ENCODE measurements around the gene BBIP1. TPM values are rescaled to one million over a fixed set of nuclear protein-coding genes. Genes with fewer than 3 reads are reported as not detected.

BBIP1 gene
- total RNA-seq, 1 experiment from 2014 or later: 16.7 TPM

GRCh38 chr10:110963162-110963561, 44.2 kb upstream of the BBIP1 start:
- POLR2A ChIA-PET: no interaction called here
- Mint-ChIP-seq H3K36me3 (ENCODE audit: insufficient read depth, unreplicated experiment) (no peaks in the 10 kb centered on the region), H3K4me1 (ENCODE audit: low read depth, unreplicated experiment) (no peaks in the 10 kb centered on the region), H3K27ac (ENCODE audit: unreplicated experiment) (no peak overlapping the region), H3K9me3 (ENCODE audit: unreplicated experiment) (no peaks in the 10 kb centered on the region), H3K27me3 (ENCODE audit: insufficient read depth, unreplicated experiment) (no peaks in the 10 kb centered on the region), H3K4me3 (ENCODE audit: unreplicated experiment) (no peak overlapping the region)
- no peaks in the 10 kb centered on the region for H3K27me3 ChIP-seq (replicated peaks; ENCODE audit: control insufficient read depth, insufficient read depth, low read length)
- no peak for TF ChIP-seq CTCF (IDR thresholded peaks at IDR 0.05; ENCODE audit: insufficient read depth in 1 of 2, low read depth in 1 of 2, low read length in 1 of 2, severe bottlenecking in 1 of 2, unreplicated experiment in 1 of 2)
- no peak overlapping the region for H3K4me3 ChIP-seq (ENCODE audit: low read depth, low read length)
- BruUV-seq (replicated peaks): no TSS peak
- no peaks in the 10 kb centered on the region for H3K36me3 ChIP-seq (ENCODE audit: control insufficient read depth, insufficient read depth, low read length)
- no peak for DNase-seq
- CTCF ChIA-PET: no interaction called here
- no peaks in the 10 kb centered on the region for H3K9me3 ChIP-seq
- H3K4me1 ChIP-seq: no peaks in the 10 kb centered on the region
- intact Hi-C loops (cut with micrococcal nuclease; ENCODE audit: unreplicated experiment): no loop called here

GRCh38 chr10:110962443-110962842, 43.5 kb upstream of the BBIP1 start:
- Mint-ChIP-seq H3K4me1 (ENCODE audit: low read depth, unreplicated experiment) (no peaks in the 10 kb centered on the region), H3K9me3 (ENCODE audit: unreplicated experiment) (no peaks in the 10 kb centered on the region), H3K27ac (ENCODE audit: unreplicated experiment) (no peak overlapping the region), H3K36me3 (ENCODE audit: insufficient read depth, unreplicated experiment) (no peaks in the 10 kb centered on the region), H3K4me3 (ENCODE audit: unreplicated experiment) (no peak overlapping the region), H3K27me3 (ENCODE audit: insufficient read depth, unreplicated experiment) (no peaks in the 10 kb centered on the region)
- CTCF ChIA-PET: no interaction called here
- H3K36me3 ChIP-seq (ENCODE audit: control insufficient read depth, insufficient read depth, low read length): no peaks in the 10 kb centered on the region
- H3K9me3 ChIP-seq: no peaks in the 10 kb centered on the region
- H3K27me3 ChIP-seq (replicated peaks; ENCODE audit: control insufficient read depth, insufficient read depth, low read length): no peaks in the 10 kb centered on the region
- no peak for DNase-seq
- intact Hi-C loops (cut with micrococcal nuclease; ENCODE audit: unreplicated experiment): no loop called here
- BruUV-seq (replicated peaks): no TSS peak
- POLR2A ChIA-PET: no interaction called here
- no peaks in the 10 kb centered on the region for H3K4me1 ChIP-seq
- no peak for TF ChIP-seq CTCF (IDR thresholded peaks at IDR 0.05; ENCODE audit: insufficient read depth in 1 of 2, low read depth in 1 of 2, low read length in 1 of 2, severe bottlenecking in 1 of 2, unreplicated experiment in 1 of 2)
- no peak overlapping the region for H3K4me3 ChIP-seq (ENCODE audit: low read depth, low read length)

GRCh38 chr10:110960333-110960712, 41.3 kb upstream of the BBIP1 start:
- no peaks in the 10 kb centered on the region for H3K4me1 ChIP-seq
- H3K9me3 ChIP-seq: no peaks in the 10 kb centered on the region
- no peaks in the 10 kb centered on the region for H3K36me3 ChIP-seq (ENCODE audit: control insufficient read depth, insufficient read depth, low read length)
- H3K27ac Mint-ChIP-seq (ENCODE audit: unreplicated experiment): no peak overlapping the region
- POLR2A ChIA-PET: no interaction called here
- no peak for DNase-seq
- no peak overlapping the region for H3K4me3 Mint-ChIP-seq (ENCODE audit: unreplicated experiment)
- intact Hi-C loops (cut with micrococcal nuclease; ENCODE audit: unreplicated experiment): no loop called here
- no peaks in the 10 kb centered on the region for H3K4me1 Mint-ChIP-seq (ENCODE audit: low read depth, unreplicated experiment)
- H3K27me3 Mint-ChIP-seq (ENCODE audit: insufficient read depth, unreplicated experiment): no peaks in the 10 kb centered on the region
- CTCF ChIA-PET: no interaction called here
- H3K9me3 Mint-ChIP-seq (ENCODE audit: unreplicated experiment): no peaks in the 10 kb centered on the region
- no peaks in the 10 kb centered on the region for H3K27me3 ChIP-seq (replicated peaks; ENCODE audit: control insufficient read depth, insufficient read depth, low read length)
- H3K4me3 ChIP-seq (ENCODE audit: low read depth, low read length): no peak overlapping the region
- peaks cover under 1% of the 10 kb centered on the region for H3K36me3 Mint-ChIP-seq (ENCODE audit: insufficient read depth, unreplicated experiment)
- BruUV-seq (replicated peaks): no TSS peak
- no peak for TF ChIP-seq CTCF (IDR thresholded peaks at IDR 0.05; ENCODE audit: insufficient read depth in 1 of 2, low read depth in 1 of 2, low read length in 1 of 2, severe bottlenecking in 1 of 2, unreplicated experiment in 1 of 2)

All from Caco-2 (cell line).